HEK293T (cell line): ENCODE measurements around the gene KLC1.

Experiments used
- CTCF ChIA-PET: fragments of 350-600 bp; formaldehyde crosslinking; extraction: SDS; loops from one replicate; lab custom pipeline; 2021; ENCODE audit warnings: antibody characterized with exemption, inconsistent platforms; lab: Yijun Ruan, JAX
- POLR2A ChIA-PET: fragments of 350-600 bp; formaldehyde crosslinking; extraction: SDS; loops from one replicate; lab custom pipeline; 2020; ENCODE audit warnings: antibody characterized with exemption, inconsistent platforms; lab: Yijun Ruan, JAX
- DNase-seq: peaks from one replicate; pipeline ENCODE4 v3.0.0; 2012; ENCODE audit warnings: mixed read lengths; ENCODE audit errors: extremely low spot score
- ARNT ChIP-seq: fragments of 450-650 bp; IDR thresholded peaks from 2 replicates; pipeline ENCODE4 v1.6.1; 2017; ENCODE audit warnings: mild to moderate bottlenecking
- BHLHE40 ChIP-seq: fragments of 450-650 bp; IDR thresholded peaks from 2 replicates; pipeline ENCODE4 v1.6.1; 2016; ENCODE audit warnings: mild to moderate bottlenecking, moderate library complexity, borderline replicate concordance
- CTBP1 ChIP-seq: fragments of 450-650 bp; IDR thresholded peaks from 2 replicates; pipeline ENCODE4 v1.6.1; 2016; ENCODE audit warnings: borderline replicate concordance
- ELF4 ChIP-seq: fragments of 450-650 bp; IDR thresholded peaks from 2 replicates; pipeline ENCODE4 v1.6.1; 2017; ENCODE audit warnings: antibody characterized with exemption
- FOXA1 ChIP-seq: fragments of 450-650 bp; IDR thresholded peaks from 2 replicates; pipeline ENCODE4 v1.6.1; 2016; ENCODE audit warnings: mild to moderate bottlenecking
- FOXK2 ChIP-seq: fragments of 450-650 bp; IDR thresholded peaks from 2 replicates; pipeline ENCODE4 v1.6.1; 2016; ENCODE audit warnings: mild to moderate bottlenecking
- FOXM1 ChIP-seq: fragments of 450-650 bp; IDR thresholded peaks from 2 replicates; pipeline ENCODE4 v1.6.1; 2017; ENCODE audit warnings: mild to moderate bottlenecking, borderline replicate concordance
- HDGF ChIP-seq: fragments of 450-650 bp; IDR thresholded peaks from 2 replicates; pipeline ENCODE4 v1.6.1; 2017; ENCODE audit warnings: antibody characterized with exemption, borderline replicate concordance
- L3MBTL2 ChIP-seq: fragments of 450-650 bp; conservative IDR thresholded peaks from 2 replicates; pipeline ENCODE4 v1.6.1; 2016; ENCODE audit warnings: mild to moderate bottlenecking
- LEF1 ChIP-seq: fragments of 450-650 bp; IDR thresholded peaks from 2 replicates; pipeline ENCODE4 v1.6.1; 2017; ENCODE audit warnings: mild to moderate bottlenecking, borderline replicate concordance
- NFRKB ChIP-seq: fragments of 450-650 bp; IDR thresholded peaks from 2 replicates; pipeline ENCODE4 v1.6.1; 2016; ENCODE audit warnings: mild to moderate bottlenecking, moderate library complexity
- PKNOX1 ChIP-seq: fragments of 450-650 bp; IDR thresholded peaks from 2 replicates; pipeline ENCODE4 v1.6.1; 2016
- SP1 ChIP-seq: fragments of 450-650 bp; IDR thresholded peaks from 2 replicates; pipeline ENCODE4 v1.6.1; 2017
- SUZ12 ChIP-seq: fragments of 450-650 bp; IDR thresholded peaks from 2 replicates; pipeline ENCODE4 v1.6.1; 2016; ENCODE audit warnings: mild to moderate bottlenecking
- TARDBP ChIP-seq: fragments of 450-650 bp; IDR thresholded peaks from 2 replicates; pipeline ENCODE4 v1.6.1; 2016
- ZNF384 ChIP-seq: fragments of 450-650 bp; IDR thresholded peaks from 2 replicates; pipeline ENCODE4 v1.6.1; 2016

Gene KLC1

GRCh38 chr14:103638594-103638993 is 9.6 kb downstream of the KLC1 start:
- ChIA-PET CTCF (interaction anchor here (1.2 kb wide), 1 partner anchor 15 kb away, joined by 3 read pairs; no protein-coding TSS in a partner anchor), POLR2A (interaction anchor here (1.8 kb wide), 1 partner anchor 9 kb away, joined by 9 read pairs; the partner anchor contains the start of gene KLC1)
- DNase-seq, result no peak
- no peak for TF ChIP-seq TARDBP
- TF ChIP-seq ELF4, result no peak
- no peak for TF ChIP-seq FOXA1
- TF ChIP-seq FOXK2, result no peak
- no peak for TF ChIP-seq L3MBTL2
- TF ChIP-seq ZNF384, result no peak
- no peak for TF ChIP-seq SP1
- no peak for TF ChIP-seq HDGF
- TF ChIP-seq FOXM1, result no peak
- no peak for TF ChIP-seq NFRKB
- no peak for TF ChIP-seq BHLHE40

GRCh38 chr14:103641161-103641560 is 12.2 kb downstream of the KLC1 start:
- TF ChIP-seq PKNOX1 (no peak), ARNT (no peak), SUZ12 (no peak), BHLHE40 (no peak), NFRKB (no peak), ZNF384 (no peak), FOXK2 (no peak)
- CTCF ChIA-PET, result no interaction called here
- DNase-seq, result no peak
- POLR2A ChIA-PET, result no interaction called here

GRCh38 chr14:103646189-103646588 is 17.2 kb downstream of the KLC1 start:
- CTCF ChIA-PET, result no interaction called here
- TF ChIP-seq FOXA1 (no peak), L3MBTL2 (no peak), ZNF384 (no peak), TARDBP (no peak), HDGF (no peak), FOXM1 (no peak), ELF4 (no peak), PKNOX1 (no peak), SP1 (no peak), ARNT (no peak), SUZ12 (no peak)
- no peak for DNase-seq
- POLR2A ChIA-PET, result no interaction called here

- TF ChIP-seq ELF4 (no peak), NFRKB (no peak), ZNF384 (no peak), TARDBP (no peak), HDGF (no peak), BHLHE40 (no peak), PKNOX1 (no peak), LEF1 (no peak), FOXK2 (no peak), SP1 (no peak), FOXA1 (no peak), CTBP1 (no peak), ARNT (no peak), FOXM1 (no peak), L3MBTL2 (no peak), SUZ12 (no peak)
- no peak for DNase-seq
- ChIA-PET CTCF (no interaction called here), POLR2A (no interaction called here)
These were observed 20.0 kb downstream of the KLC1 start for GRCh38 chr14:103649001-103649400.

- POLR2A ChIA-PET, result interaction anchor here (0.9 kb wide), 1 partner anchor 21 kb away, joined by 3 read pairs; the partner anchor contains the start of gene KLC1
These were observed 21.2 kb downstream of the KLC1 start for GRCh38 chr14:103650213-103650612.

GRCh38 chr14:103651585-103651984 is 22.6 kb downstream of the KLC1 start:
- DNase-seq, result no peak
- ChIA-PET CTCF (interaction anchor here (0.8 kb wide), 1 partner anchor 13 kb away, joined by 4 read pairs; no protein-coding TSS in a partner anchor), POLR2A (no interaction called here)
- TF ChIP-seq ELF4, result no peak
- TF ChIP-seq FOXA1, result no peak
- no peak for TF ChIP-seq FOXK2
- TF ChIP-seq CTBP1, result no peak
- TF ChIP-seq SP1, result no peak
- no peak for TF ChIP-seq ZNF384

More at GRCh38 chr14:103650213-103650612, 21.2 kb downstream of the KLC1 start:
- CTCF ChIA-PET, result no interaction called here
- TF ChIP-seq CTBP1 (no peak), BHLHE40 (no peak), FOXA1 (no peak), ARNT (no peak), ELF4 (no peak), L3MBTL2 (no peak), HDGF (no peak), TARDBP (no peak), SP1 (no peak), FOXM1 (no peak), LEF1 (no peak)
- DNase-seq, result no peak
